GM23338 (cell line): ENCODE data around the gene PPP2R5E. TPM values are rescaled to one million over a fixed set of nuclear protein-coding genes. Genes with fewer than 3 reads are reported as not detected.

ENCODE experiments used
- ATAC-seq: fragments of 200-7000 bp; cut with Tn5 transposase; 3 replicates; pipeline ENCODE4 v1.9.1; 2020
- DNase-seq: peaks from one replicate; pipeline ENCODE4 v3.0.0-alpha.2; 2015; ENCODE audit warnings: low spot score
- H2AFZ ChIP-seq: fragments of 200-600 bp; sonication (generic); 2 replicates; pipeline ENCODE4 v1.8.0; 2016; ENCODE audit warnings: antibody characterized with exemption, mild to moderate bottlenecking, moderate library complexity
- H3F3A ChIP-seq: fragments of 200-600 bp; sonication (generic); replicated peaks from 2 replicates; pipeline ENCODE4 v1.8.0; 2017; ENCODE audit warnings: antibody characterized with exemption, mixed run types, low read depth
- H3K27ac ChIP-seq: fragments of 200-600 bp; sonication (generic); 2 replicates; pipeline ENCODE4 v1.6.1; 2016; ENCODE audit warnings: low read depth
- H3K27me3 ChIP-seq: fragments of 200-600 bp; sonication (generic); 2 replicates; pipeline ENCODE4 v1.8.0; 2016; ENCODE audit warnings: mild to moderate bottlenecking, mixed run types, moderate library complexity; ENCODE audit not compliant: insufficient read depth
- H3K36me3 ChIP-seq: fragments of 200-600 bp; sonication (generic); 2 replicates; pipeline ENCODE4 v1.8.0; 2016; ENCODE audit warnings: mild to moderate bottlenecking; ENCODE audit not compliant: insufficient read depth
- H3K4me1 ChIP-seq: fragments of 200-600 bp; sonication (generic); 2 replicates; pipeline ENCODE4 v1.8.0; 2016; ENCODE audit warnings: mild to moderate bottlenecking, moderate library complexity; ENCODE audit not compliant: insufficient read depth
- H3K4me2 ChIP-seq: fragments of 200-600 bp; sonication (generic); 2 replicates; pipeline ENCODE4 v1.7.1; 2017; ENCODE audit warnings: mixed run types
- H3K4me3 ChIP-seq: fragments of 200-600 bp; sonication (generic); 2 replicates; pipeline ENCODE4 v1.6.1; 2016; ENCODE audit warnings: mixed run types
- H3K79me2 ChIP-seq: fragments of 200-600 bp; sonication (generic); replicated peaks from 2 replicates; pipeline ENCODE4 v1.8.0; 2017; ENCODE audit warnings: mild to moderate bottlenecking; ENCODE audit not compliant: insufficient read depth
- H3K9me2 ChIP-seq: fragments of 200-600 bp; sonication (generic); 2 replicates; pipeline ENCODE4 v1.8.0; 2017; ENCODE audit not compliant: insufficient read depth
- H4K20me1 ChIP-seq: fragments of 200-600 bp; sonication (generic); replicated peaks from 2 replicates; pipeline ENCODE4 v1.8.0; 2017; ENCODE audit warnings: mild to moderate bottlenecking; ENCODE audit not compliant: insufficient read depth
- H3K27ac Mint-ChIP-seq: 2 replicates; pipeline ENCODE4 v1.8.0; 2020; ENCODE audit warnings: inconsistent platforms, mild to moderate bottlenecking, moderate library complexity, mixed read lengths
- H3K27me3 Mint-ChIP-seq: 3 replicates; pipeline ENCODE4 v1.8.0; 2022; ENCODE audit warnings: low read depth, mild to moderate bottlenecking, moderate library complexity, mixed read lengths, inconsistent platforms; ENCODE audit not compliant: insufficient read depth, poor library complexity
- H3K36me3 Mint-ChIP-seq: 3 replicates; pipeline ENCODE4 v1.8.0; 2021; ENCODE audit warnings: low read depth, mild to moderate bottlenecking, inconsistent platforms, moderate library complexity, mixed read lengths
- H3K4me1 Mint-ChIP-seq: 3 replicates; pipeline ENCODE4 v1.8.0; 2020; ENCODE audit warnings: mild to moderate bottlenecking, inconsistent platforms, mixed read lengths
- H3K4me3 Mint-ChIP-seq: 3 replicates; pipeline ENCODE4 v1.8.0; 2021; ENCODE audit warnings: moderate library complexity, mild to moderate bottlenecking, inconsistent platforms, mixed read lengths
- H3K9me3 Mint-ChIP-seq: 3 replicates; pipeline ENCODE4 v1.8.0; 2020; ENCODE audit warnings: moderate library complexity, mild to moderate bottlenecking, inconsistent platforms, mixed read lengths
- CREB1 ChIP-seq: fragments of 250-450 bp; sonication (Bioruptor Pico); IDR thresholded peaks from 2 replicates; pipeline ENCODE4 v1.5.0; 2020; ENCODE audit warnings: low read depth, mild to moderate bottlenecking, moderate library complexity
- ETS1 ChIP-seq: IDR thresholded peaks from 2 replicates; pipeline ENCODE4 v1.6.1; 2016; ENCODE audit warnings: antibody characterized with exemption
- EZH2 ChIP-seq: fragments of 200-600 bp; sonication (generic); IDR thresholded peaks from one replicate; pipeline ENCODE4 v1.8.0; 2017; ENCODE audit warnings: antibody characterized with exemption, mild to moderate bottlenecking, low read depth; ENCODE audit not compliant: unreplicated experiment
- EZH2phosphoT487 ChIP-seq: fragments of 200-600 bp; sonication (generic); IDR thresholded peaks from one replicate; pipeline ENCODE4 v1.8.1; 2018; ENCODE audit warnings: antibody characterized with exemption; ENCODE audit not compliant: unreplicated experiment
- JUNB ChIP-seq: IDR thresholded peaks from one replicate; pipeline ENCODE4 v1.6.1; 2016; ENCODE audit warnings: antibody characterized with exemption; ENCODE audit not compliant: unreplicated experiment
- NANOG ChIP-seq: IDR thresholded peaks from 2 replicates; pipeline ENCODE4 v1.6.1; 2016; ENCODE audit warnings: antibody characterized with exemption, borderline replicate concordance
- POLR2AphosphoS5 ChIP-seq: IDR thresholded peaks from 2 replicates; pipeline ENCODE4 v1.6.1; 2016; ENCODE audit warnings: antibody characterized with exemption, low read depth
- STAT1 ChIP-seq: IDR thresholded peaks from one replicate; pipeline ENCODE4 v1.6.1; 2016; ENCODE audit warnings: antibody characterized with exemption; ENCODE audit not compliant: unreplicated experiment
- ZNF114 ChIP-seq: fragments of 250-450 bp; sonication (Bioruptor Pico); IDR thresholded peaks from 2 replicates; pipeline ENCODE4 v1.5.0; 2020; ENCODE audit warnings: mild to moderate bottlenecking, moderate library complexity
- ZNF331 ChIP-seq: fragments of 250-450 bp; sonication (Bioruptor Pico); IDR thresholded peaks from 2 replicates; pipeline ENCODE4 v1.5.0; 2020; ENCODE audit warnings: low read depth, mild to moderate bottlenecking, moderate library complexity
- polyA plus RNA-seq: library from polyadenylated mRNA; unstranded; fragments of >200 nt; fragmentation: Nextera tagmentation; extraction: Ambion mirVana; gene quantifications from 2 replicates; pipeline ENCODE4 v1.2.1, GENCODE V29; 2016
- total RNA-seq: library from RNA; depleted of rRNA; stranded (reverse); fragments of >200 nt; shearing (Covaris generic); gene quantifications from 2 replicates; pipeline ENCODE4 v1.2.3, GENCODE V29; 2014
- TF ChIP-seq, protein P1 (sequence below), 2 experiments: fragments of 200-600 bp in 1 of 2; sonication (generic) in 1 of 2; conservative IDR thresholded peaks; 2 replicates each; pipeline versions ENCODE4 v1.5.1 to v1.6.1; 2016 to 2017; ENCODE audit warnings: antibody characterized with exemption in 2 of 2, low read depth in 2 of 2, mild to moderate bottlenecking in 2 of 2, moderate library complexity in 1 of 2
- TF ChIP-seq, protein P2 (sequence below): IDR thresholded peaks from one replicate; pipeline ENCODE4 v1.6.1; 2018; ENCODE audit warnings: antibody characterized with exemption; ENCODE audit not compliant: unreplicated experiment

The PPP2R5E gene
- total and polyA plus RNA-seq, 2 experiments from 2014 or later, result 40.9 to 45.5 TPM

GRCh38 chr14:63472986-63473788 lies 70.0 kb downstream of the PPP2R5E start (continued):
- TF ChIP-seq EZH2phosphoT487 (no peak), ZNF331 (no peak)
- TF ChIP-seq, protein P1, sequence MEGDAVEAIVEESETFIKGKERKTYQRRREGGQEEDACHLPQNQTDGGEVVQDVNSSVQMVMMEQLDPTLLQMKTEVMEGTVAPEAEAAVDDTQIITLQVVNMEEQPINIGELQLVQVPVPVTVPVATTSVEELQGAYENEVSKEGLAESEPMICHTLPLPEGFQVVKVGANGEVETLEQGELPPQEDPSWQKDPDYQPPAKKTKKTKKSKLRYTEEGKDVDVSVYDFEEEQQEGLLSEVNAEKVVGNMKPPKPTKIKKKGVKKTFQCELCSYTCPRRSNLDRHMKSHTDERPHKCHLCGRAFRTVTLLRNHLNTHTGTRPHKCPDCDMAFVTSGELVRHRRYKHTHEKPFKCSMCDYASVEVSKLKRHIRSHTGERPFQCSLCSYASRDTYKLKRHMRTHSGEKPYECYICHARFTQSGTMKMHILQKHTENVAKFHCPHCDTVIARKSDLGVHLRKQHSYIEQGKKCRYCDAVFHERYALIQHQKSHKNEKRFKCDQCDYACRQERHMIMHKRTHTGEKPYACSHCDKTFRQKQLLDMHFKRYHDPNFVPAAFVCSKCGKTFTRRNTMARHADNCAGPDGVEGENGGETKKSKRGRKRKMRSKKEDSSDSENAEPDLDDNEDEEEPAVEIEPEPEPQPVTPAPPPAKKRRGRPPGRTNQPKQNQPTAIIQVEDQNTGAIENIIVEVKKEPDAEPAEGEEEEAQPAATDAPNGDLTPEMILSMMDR (conservative IDR thresholded peaks at IDR 0.05; ENCODE audit: low read depth in 2 of 2), result no peak

- peaks cover 99% of the 10 kb centered on the region for H3K79me2 ChIP-seq
- Mint-ChIP-seq H3K27ac (peak overlapping the region; percentile 16; the same call in 1 of the 2 replicates), H3K27me3 (no peaks in the 10 kb centered on the region), H3K9me3 (no peaks in the 10 kb centered on the region), H3K36me3 (no peaks in the 10 kb centered on the region; the same call in 2 of the 3 replicates), H3K4me3 (no peak overlapping the region), H3K4me1 (peaks cover 26% of the 10 kb centered on the region)
- H3K4me2 ChIP-seq, result peak overlapping the region; percentile 56; the same call in 1 of the 2 replicates
- H3K4me1 ChIP-seq, result peaks cover 33% of the 10 kb centered on the region
- no peaks in the 10 kb centered on the region for H3K27me3 ChIP-seq
- no peaks in the 10 kb centered on the region for H3K9me2 ChIP-seq
- H4K20me1 ChIP-seq, result peaks cover 1% of the 10 kb centered on the region
- ATAC-seq, result no peak
- no peak overlapping the region for H3K4me3 ChIP-seq
- DNase-seq, result no peak
- H2AFZ ChIP-seq, result no peak overlapping the region
- no peaks in the 10 kb centered on the region for H3F3A ChIP-seq
- H3K27ac ChIP-seq, result no peak overlapping the region; the same call in 1 of the 2 replicates
- H3K36me3 ChIP-seq, result no peaks in the 10 kb centered on the region
- no peak for TF ChIP-seq EZH2phosphoT487
- TF ChIP-seq CREB1, result no peak
- TF ChIP-seq STAT1, result no peak
- no peak for TF ChIP-seq ZNF114 (CRISPR knock-in tag)
- no peak for TF ChIP-seq ETS1
- TF ChIP-seq ZNF331, result no peak
- TF ChIP-seq JUNB, result no peak
- no peak for TF ChIP-seq NANOG
- no peak for TF ChIP-seq POLR2AphosphoS5
- TF ChIP-seq, protein P2, sequence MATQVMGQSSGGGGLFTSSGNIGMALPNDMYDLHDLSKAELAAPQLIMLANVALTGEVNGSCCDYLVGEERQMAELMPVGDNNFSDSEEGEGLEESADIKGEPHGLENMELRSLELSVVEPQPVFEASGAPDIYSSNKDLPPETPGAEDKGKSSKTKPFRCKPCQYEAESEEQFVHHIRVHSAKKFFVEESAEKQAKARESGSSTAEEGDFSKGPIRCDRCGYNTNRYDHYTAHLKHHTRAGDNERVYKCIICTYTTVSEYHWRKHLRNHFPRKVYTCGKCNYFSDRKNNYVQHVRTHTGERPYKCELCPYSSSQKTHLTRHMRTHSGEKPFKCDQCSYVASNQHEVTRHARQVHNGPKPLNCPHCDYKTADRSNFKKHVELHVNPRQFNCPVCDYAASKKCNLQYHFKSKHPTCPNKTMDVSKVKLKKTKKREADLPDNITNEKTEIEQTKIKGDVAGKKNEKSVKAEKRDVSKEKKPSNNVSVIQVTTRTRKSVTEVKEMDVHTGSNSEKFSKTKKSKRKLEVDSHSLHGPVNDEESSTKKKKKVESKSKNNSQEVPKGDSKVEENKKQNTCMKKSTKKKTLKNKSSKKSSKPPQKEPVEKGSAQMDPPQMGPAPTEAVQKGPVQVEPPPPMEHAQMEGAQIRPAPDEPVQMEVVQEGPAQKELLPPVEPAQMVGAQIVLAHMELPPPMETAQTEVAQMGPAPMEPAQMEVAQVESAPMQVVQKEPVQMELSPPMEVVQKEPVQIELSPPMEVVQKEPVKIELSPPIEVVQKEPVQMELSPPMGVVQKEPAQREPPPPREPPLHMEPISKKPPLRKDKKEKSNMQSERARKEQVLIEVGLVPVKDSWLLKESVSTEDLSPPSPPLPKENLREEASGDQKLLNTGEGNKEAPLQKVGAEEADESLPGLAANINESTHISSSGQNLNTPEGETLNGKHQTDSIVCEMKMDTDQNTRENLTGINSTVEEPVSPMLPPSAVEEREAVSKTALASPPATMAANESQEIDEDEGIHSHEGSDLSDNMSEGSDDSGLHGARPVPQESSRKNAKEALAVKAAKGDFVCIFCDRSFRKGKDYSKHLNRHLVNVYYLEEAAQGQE, result no peak
- TF ChIP-seq, protein P1 (conservative IDR thresholded peaks at IDR 0.05; ENCODE audit: low read depth in 2 of 2), result no peak
- TF ChIP-seq EZH2, result no peak
Observed at GRCh38 chr14:63470962-63471793, 72.0 kb downstream of the PPP2R5E start.
